H9 (cell line): ENCODE results near the gene FRMD4B. TPM values are rescaled to one million over a fixed set of nuclear protein-coding genes. Genes with fewer than 3 reads are reported as not detected.

Source experiments
- DNase-seq: peaks from one replicate; pipeline ENCODE4 v3.0.0-alpha.2; 2017
- H2AFZ ChIP-seq: one replicate; pipeline ENCODE4 v1.6.1; 2013; ENCODE audit warnings: mild to moderate bottlenecking, low read length, control low read depth, moderate library complexity
- H2AK5ac ChIP-seq: 2 replicates; pipeline ENCODE4 v1.6.1; 2013; ENCODE audit warnings: low read length, control low read depth, mixed read lengths; ENCODE audit not compliant: insufficient read length
- H2BK120ac ChIP-seq: one replicate; pipeline ENCODE4 v1.6.1; 2013; ENCODE audit warnings: low read depth, mild to moderate bottlenecking, low read length, control low read depth, inconsistent platforms; ENCODE audit not compliant: poor library complexity, severe bottlenecking
- H2BK12ac ChIP-seq: 2 replicates; pipeline ENCODE4 v1.6.1; 2013; ENCODE audit warnings: low read length, control low read depth, mixed read lengths, low read depth; ENCODE audit not compliant: insufficient read length
- H2BK15ac ChIP-seq: 2 replicates; pipeline ENCODE4 v1.6.1; 2013; ENCODE audit warnings: low read depth, low read length, control low read depth
- H2BK20ac ChIP-seq: one replicate; pipeline ENCODE4 v1.6.1; 2013; ENCODE audit warnings: low read depth, mild to moderate bottlenecking, low read length, control low read depth, inconsistent platforms; ENCODE audit not compliant: poor library complexity, severe bottlenecking
- H2BK5ac ChIP-seq: 2 replicates; pipeline ENCODE4 v1.6.1; 2013; ENCODE audit warnings: low read length, control low read depth, mixed read lengths; ENCODE audit not compliant: insufficient read length
- H3K14ac ChIP-seq: 2 replicates; pipeline ENCODE4 v1.6.1; 2013; ENCODE audit warnings: low read length, control low read depth; ENCODE audit not compliant: insufficient read depth
- H3K18ac ChIP-seq: 2 replicates; pipeline ENCODE4 v1.6.1; 2013; ENCODE audit warnings: low read depth, mild to moderate bottlenecking, mixed read lengths, low read length, control low read depth; ENCODE audit not compliant: insufficient read length
- H3K23ac ChIP-seq: 2 replicates; pipeline ENCODE4 v1.6.1; 2013; ENCODE audit warnings: low read length, control low read depth, mixed read lengths, low read depth; ENCODE audit not compliant: insufficient read length
- H3K23me2 ChIP-seq: 2 replicates; pipeline ENCODE4 v1.6.1; 2013; ENCODE audit warnings: low read depth, mild to moderate bottlenecking, mixed read lengths, low read length, control low read depth; ENCODE audit not compliant: insufficient read length, poor library complexity, severe bottlenecking
- H3K27ac ChIP-seq: 2 replicates; pipeline ENCODE4 v1.5.1; 2013; ENCODE audit warnings: low read length, control low read depth, mixed read lengths, low read depth; ENCODE audit not compliant: insufficient read length
- H3K27me3 ChIP-seq: 2 replicates; pipeline ENCODE4 v1.6.1; 2013; ENCODE audit warnings: low read length, control low read depth, inconsistent platforms; ENCODE audit not compliant: insufficient read depth
- H3K4ac ChIP-seq: 2 replicates; pipeline ENCODE4 v1.6.1; 2013; ENCODE audit warnings: low read depth, mild to moderate bottlenecking, control low read depth, inconsistent platforms, low read length, moderate library complexity
- H3K4me1 ChIP-seq: 2 replicates; pipeline ENCODE4 v1.6.1; 2013; ENCODE audit warnings: low read length, control low read depth, inconsistent platforms; ENCODE audit not compliant: insufficient read depth
- H3K4me2 ChIP-seq: 2 replicates; pipeline ENCODE4 v1.6.1; 2013; ENCODE audit warnings: low read length, control low read depth, mixed read lengths; ENCODE audit not compliant: insufficient read length, insufficient read depth
- H3K56ac ChIP-seq: 2 replicates; pipeline ENCODE4 v1.6.1; 2013; ENCODE audit warnings: low read depth, mild to moderate bottlenecking, mixed read lengths, low read length, control low read depth; ENCODE audit not compliant: insufficient read length
- H3K79me1 ChIP-seq: 2 replicates; pipeline ENCODE4 v1.6.1; 2013; ENCODE audit warnings: low read depth, mild to moderate bottlenecking, moderate library complexity, low read length, control low read depth, inconsistent platforms; ENCODE audit not compliant: insufficient read depth, poor library complexity, severe bottlenecking
- H3K79me2 ChIP-seq: 2 replicates; pipeline ENCODE4 v1.6.1; 2013; ENCODE audit warnings: low read length, control low read depth, inconsistent platforms; ENCODE audit not compliant: insufficient read depth
- H3K9ac ChIP-seq: 2 replicates; pipeline ENCODE4 v1.6.1; 2013; ENCODE audit warnings: low read length, control low read depth, mixed read lengths; ENCODE audit not compliant: insufficient read length; ENCODE audit errors: extremely low read depth
- H3K9me3 ChIP-seq: one replicate; pipeline ENCODE4 v1.6.1; 2013; ENCODE audit warnings: low read depth, low read length, inconsistent platforms; ENCODE audit not compliant: control insufficient read depth
- H3T11ph ChIP-seq: one replicate; pipeline ENCODE4 v1.6.1; 2013; ENCODE audit warnings: mild to moderate bottlenecking, low read length, control low read depth, inconsistent platforms
- H4K20me1 ChIP-seq: one replicate; pipeline ENCODE4 v1.6.1; 2013; ENCODE audit not compliant: control insufficient read depth, insufficient read length, insufficient read depth
- H4K5ac ChIP-seq: 2 replicates; pipeline ENCODE4 v1.6.1; 2013; ENCODE audit warnings: low read depth, mild to moderate bottlenecking, mixed read lengths, low read length, control low read depth; ENCODE audit not compliant: insufficient read length
- H4K8ac ChIP-seq: replicated peaks from 2 replicates; pipeline ENCODE4 v1.6.1; 2013; ENCODE audit warnings: low read length, control low read depth, mixed read lengths, low read depth; ENCODE audit not compliant: insufficient read length
- H4K91ac ChIP-seq: 2 replicates; pipeline ENCODE4 v1.6.1; 2013; ENCODE audit warnings: low read depth, mild to moderate bottlenecking, moderate library complexity, mixed read lengths, low read length, control low read depth; ENCODE audit not compliant: insufficient read length
- H3K27ac Mint-ChIP-seq, 3 experiments: 2 replicates in 2 of 3; 3 replicates in 1 of 3; pipeline ENCODE4 v1.8.0; 2020 to 2021; ENCODE audit warnings: mixed read lengths in 3 of 3, mild to moderate bottlenecking in 1 of 3, moderate library complexity in 1 of 3
- H3K27me3 Mint-ChIP-seq: 2 replicates; pipeline ENCODE4 v1.8.0; 2021; ENCODE audit warnings: low read depth, mild to moderate bottlenecking, moderate library complexity, mixed read lengths
- H3K36me3 Mint-ChIP-seq, 3 experiments: 2 replicates in 2 of 3; 3 replicates in 1 of 3; pipeline ENCODE4 v1.8.0; 2020 to 2021; ENCODE audit warnings: low read depth in 3 of 3, mixed read lengths in 3 of 3; ENCODE audit not compliant: insufficient read depth in 1 of 3
- H3K4me1 Mint-ChIP-seq, 2 experiments: 2 replicates each; pipeline ENCODE4 v1.8.0; 2020; ENCODE audit warnings: mixed read lengths in 2 of 2
- H3K4me3 Mint-ChIP-seq, 2 experiments: 2 replicates in 1 of 2; 3 replicates in 1 of 2; pipeline ENCODE4 v1.8.0; 2020 to 2021; ENCODE audit warnings: mild to moderate bottlenecking in 2 of 2, mixed read lengths in 2 of 2, moderate library complexity in 1 of 2
- H3K9me3 Mint-ChIP-seq, 2 experiments: 2 replicates in 1 of 2; 3 replicates in 1 of 2; pipeline ENCODE4 v1.8.0; 2020; ENCODE audit warnings: mild to moderate bottlenecking in 2 of 2, mixed read lengths in 2 of 2, moderate library complexity in 1 of 2
- WGBS: extraction: QIAGEN DNeasy Blood & Tissue Kit; methylation state at CpG from one replicate; pipeline ENCODE4 v1.1.7; 2013; ENCODE audit warnings: missing lambda C conversion rate, low lambda C conversion rate, mixed read lengths; ENCODE audit not compliant: insufficient read length; ENCODE audit errors: extremely low coverage; 5-methylcytosine and 5-hydroxymethylcytosine counted together
- total RNA-seq: library from RNA; stranded (reverse); gene quantifications from 2 replicates; pipeline ENCODE4 v1.2.1, GENCODE V29; 2021
- TF ChIP-seq, protein P1 (sequence below): fragments of 200-600 bp; sonication (generic); conservative IDR thresholded peaks from 3 replicates; pipeline ENCODE4 v1.8.0; 2021; ENCODE audit warnings: antibody characterized with exemption, mild to moderate bottlenecking

Gene FRMD4B
- total RNA-seq, 1 experiment from 2014 or later, result 3.4 TPM

DNA sequence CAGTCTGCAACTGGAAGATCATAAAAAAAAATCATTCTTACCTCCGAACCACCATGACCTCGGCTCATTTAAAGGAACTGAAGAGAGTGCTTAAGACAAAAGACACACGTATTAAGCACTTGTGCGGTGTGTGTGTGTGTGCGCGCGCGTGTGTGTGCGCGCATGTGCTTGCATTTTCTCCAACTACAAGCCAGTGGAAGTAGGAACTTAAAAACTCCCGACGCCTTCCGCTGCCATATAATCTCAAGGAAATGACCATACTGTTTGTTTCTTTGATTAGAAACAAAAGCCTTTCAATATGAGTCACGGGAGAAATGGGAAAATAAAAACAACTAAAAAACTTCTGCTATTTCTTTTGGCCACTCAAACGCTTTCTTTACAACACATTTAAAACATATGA is 32.4 kb downstream of the FRMD4B start:
- Histone ChIP-seq H4K5ac (no peak overlapping the region), H3K79me1 (no peaks in the 10 kb centered on the region), H4K8ac (no peak overlapping the region), H3K4me2 (no peak overlapping the region), H2AK5ac (no peak overlapping the region), H3K14ac (no peak overlapping the region), H3K56ac (no peak overlapping the region), H2BK20ac (no peak overlapping the region), H2BK5ac (no peak overlapping the region), H3K9ac (no peak overlapping the region), H2BK120ac (no peak overlapping the region), H3K23ac (no peak overlapping the region), H4K20me1 (no peaks in the 10 kb centered on the region), H4K91ac (no peak overlapping the region), H2BK12ac (no peak overlapping the region), H2BK15ac (no peak overlapping the region), H3K23me2 (no peaks in the 10 kb centered on the region), H2AFZ (no peak overlapping the region), H3K4ac (no peak overlapping the region), H3T11ph (no peak overlapping the region), H3K27me3 (no peaks in the 10 kb centered on the region), H3K18ac (no peak overlapping the region), H3K9me3 (no peaks in the 10 kb centered on the region), H3K27ac (no peak overlapping the region), H3K79me2 (no peaks in the 10 kb centered on the region), H3K4me1 (no peaks in the 10 kb centered on the region)
- Mint-ChIP-seq H3K9me3 (peaks cover 0 to 3% of the 10 kb centered on the region in 2 experiments; a peak in 2 of 5 replicates), H3K4me1 (no peaks in the 10 kb centered on the region), H3K36me3 (0 out of 7 replicates have a peak, but pooled peaks cover 0 to 3% (median 0%) of the 10 kb centered on the region in 3 experiments), H3K4me3 (no peak overlapping the region), H3K27ac (no peak overlapping the region), H3K27me3 (no peaks in the 10 kb centered on the region; the same call in 1 of the 2 replicates)
- TF ChIP-seq, protein P1, sequence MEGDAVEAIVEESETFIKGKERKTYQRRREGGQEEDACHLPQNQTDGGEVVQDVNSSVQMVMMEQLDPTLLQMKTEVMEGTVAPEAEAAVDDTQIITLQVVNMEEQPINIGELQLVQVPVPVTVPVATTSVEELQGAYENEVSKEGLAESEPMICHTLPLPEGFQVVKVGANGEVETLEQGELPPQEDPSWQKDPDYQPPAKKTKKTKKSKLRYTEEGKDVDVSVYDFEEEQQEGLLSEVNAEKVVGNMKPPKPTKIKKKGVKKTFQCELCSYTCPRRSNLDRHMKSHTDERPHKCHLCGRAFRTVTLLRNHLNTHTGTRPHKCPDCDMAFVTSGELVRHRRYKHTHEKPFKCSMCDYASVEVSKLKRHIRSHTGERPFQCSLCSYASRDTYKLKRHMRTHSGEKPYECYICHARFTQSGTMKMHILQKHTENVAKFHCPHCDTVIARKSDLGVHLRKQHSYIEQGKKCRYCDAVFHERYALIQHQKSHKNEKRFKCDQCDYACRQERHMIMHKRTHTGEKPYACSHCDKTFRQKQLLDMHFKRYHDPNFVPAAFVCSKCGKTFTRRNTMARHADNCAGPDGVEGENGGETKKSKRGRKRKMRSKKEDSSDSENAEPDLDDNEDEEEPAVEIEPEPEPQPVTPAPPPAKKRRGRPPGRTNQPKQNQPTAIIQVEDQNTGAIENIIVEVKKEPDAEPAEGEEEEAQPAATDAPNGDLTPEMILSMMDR, result no peak
- DNase-seq, result no peak
- no CpG with 5 or more reads among the region's 15 CpGs for WGBS
